Bladder microvascular endothelial cell (primary cell): ENCODE results near the gene TNFSF13B. TPM values are rescaled to one million over a fixed set of nuclear protein-coding genes. Genes with fewer than 3 reads are reported as not detected.

ENCODE experiments used
- total RNA-seq: library from RNA; depleted of rRNA; stranded (reverse); fragments of >200 nt; gene quantifications from 2 replicates; pipeline ENCODE4 v1.2.3, GENCODE V29; 2014

TNFSF13B gene, protein sequence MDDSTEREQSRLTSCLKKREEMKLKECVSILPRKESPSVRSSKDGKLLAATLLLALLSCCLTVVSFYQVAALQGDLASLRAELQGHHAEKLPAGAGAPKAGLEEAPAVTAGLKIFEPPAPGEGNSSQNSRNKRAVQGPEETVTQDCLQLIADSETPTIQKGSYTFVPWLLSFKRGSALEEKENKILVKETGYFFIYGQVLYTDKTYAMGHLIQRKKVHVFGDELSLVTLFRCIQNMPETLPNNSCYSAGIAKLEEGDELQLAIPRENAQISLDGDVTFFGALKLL
- 0.32 and 0.94 TPM in 2 replicates for total RNA-seq

DNA sequence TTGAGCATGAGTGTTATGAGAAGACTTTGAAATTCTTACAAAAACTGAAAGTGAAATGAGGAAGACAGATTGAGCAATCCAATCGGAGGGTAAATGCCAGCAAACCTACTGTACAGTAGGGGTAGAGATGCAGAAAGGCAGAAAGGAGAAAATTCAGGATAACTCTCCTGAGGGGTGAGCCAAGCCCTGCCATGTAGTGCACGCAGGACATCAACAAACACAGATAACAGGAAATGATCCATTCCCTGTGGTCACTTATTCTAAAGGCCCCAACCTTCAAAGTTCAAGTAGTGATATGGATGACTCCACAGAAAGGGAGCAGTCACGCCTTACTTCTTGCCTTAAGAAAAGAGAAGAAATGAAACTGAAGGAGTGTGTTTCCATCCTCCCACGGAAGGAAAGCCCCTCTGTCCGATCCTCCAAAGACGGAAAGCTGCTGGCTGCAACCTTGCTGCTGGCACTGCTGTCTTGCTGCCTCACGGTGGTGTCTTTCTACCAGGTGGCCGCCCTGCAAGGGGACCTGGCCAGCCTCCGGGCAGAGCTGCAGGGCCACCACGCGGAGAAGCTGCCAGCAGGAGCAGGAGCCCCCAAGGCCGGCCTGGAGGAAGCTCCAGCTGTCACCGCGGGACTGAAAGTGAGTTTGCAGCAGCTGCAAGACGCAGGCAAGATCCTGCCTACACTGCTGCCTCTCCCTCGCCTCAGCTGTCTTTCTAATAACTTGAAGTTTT is at the start of gene TNFSF13B:
TSS of gene TNFSF13B (plus strand) at position 118 of the 728 bp plus-strand sequence. CDS start at position 296, 178 bp downstream.

Other genes with a start within 250 kb of the TNFSF13B start
- gene LIG4, start 54.2 kb upstream of the TNFSF13B start, total RNA-seq, result 7.1 and 15.1 TPM in 2 replicates
- 4.0 and 6.7 TPM in 2 replicates for gene ABHD13, start 51.3 kb upstream of the TNFSF13B start, total RNA-seq